ENCODE measurements around the gene CLDN12.

The CLDN12 gene

DNA sequence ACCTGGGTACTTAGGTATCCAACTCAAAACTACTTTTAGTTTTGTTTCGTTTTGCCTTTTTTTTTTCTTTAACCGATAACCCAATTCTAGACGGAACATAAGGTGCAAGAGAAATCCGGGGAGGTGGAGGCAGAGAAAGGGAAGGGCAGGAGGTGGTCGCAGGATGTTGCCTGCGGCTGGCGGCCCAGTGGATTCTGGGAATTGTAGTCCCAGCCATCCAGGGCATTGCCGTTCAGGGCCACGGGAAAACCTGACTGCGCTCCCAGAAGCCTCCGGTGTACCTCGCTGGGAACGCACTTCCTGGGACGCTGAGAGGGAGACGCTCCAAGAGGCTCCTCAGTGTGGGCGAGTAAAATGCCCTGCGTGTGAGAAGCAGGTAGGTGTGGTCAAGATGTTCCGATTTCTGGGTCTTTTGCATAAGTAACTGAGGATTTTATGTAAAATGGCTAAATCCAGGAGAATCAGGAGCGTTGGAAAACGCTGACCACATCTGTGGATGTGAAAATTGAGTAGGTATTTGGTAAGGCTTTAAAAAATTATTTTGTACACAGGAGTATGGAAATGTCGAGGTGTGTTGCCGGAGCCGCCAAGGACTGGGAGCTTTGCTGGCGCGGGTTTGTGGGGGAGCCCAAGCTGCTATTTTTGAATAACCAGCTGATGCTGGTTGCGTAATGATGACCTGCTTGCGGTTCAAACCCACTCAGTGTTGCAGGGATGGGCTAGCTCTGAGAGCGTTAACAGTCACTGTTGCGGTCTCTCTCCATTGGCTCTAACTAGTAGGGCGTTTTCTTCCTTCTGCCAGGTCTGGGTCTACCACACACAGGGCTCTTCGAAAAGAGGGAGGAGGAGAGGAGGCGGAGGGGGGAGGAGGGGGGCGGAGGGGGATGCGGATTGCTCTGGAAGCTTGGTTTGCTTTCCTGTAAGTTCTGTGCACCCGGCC, at the start of gene CLDN12:
CLDN12 (plus strand) TSS at position 288 of the 940 bp plus-strand sequence. CDS start 9,216 bp downstream, outside the sequence.
- in situ Hi-C loops (cut with HindIII; ENCODE audit: low sequenced_read_pairs) = no loop called here

DNA sequence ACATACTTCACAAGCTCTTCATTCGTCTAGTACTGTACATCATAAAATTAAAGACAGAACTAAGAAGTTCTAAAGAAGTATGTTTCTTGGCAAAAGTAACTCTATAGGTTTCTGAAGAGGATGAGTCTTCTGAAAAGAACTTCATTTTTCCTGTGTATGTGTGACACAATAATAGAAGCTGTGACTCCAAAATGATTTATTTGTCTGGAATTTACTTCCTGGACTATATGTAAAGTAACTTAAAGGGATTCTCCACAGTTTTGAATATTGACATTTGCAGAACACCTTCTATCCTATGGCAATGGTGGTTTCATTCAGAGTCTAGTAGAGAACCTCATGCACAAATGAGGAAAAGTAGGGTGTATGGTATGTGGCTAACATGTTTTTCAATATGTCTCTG, 19.8 kb upstream of the CLDN12 start:
- in situ Hi-C loops (cut with HindIII; ENCODE audit: low sequenced_read_pairs) = no loop called here

GRCh38 chr7:90383861-90384260, 19.4 kb upstream of the CLDN12 start:
- in situ Hi-C loops (cut with HindIII; ENCODE audit: low sequenced_read_pairs) = no loop called here

- in situ Hi-C loops (cut with HindIII; ENCODE audit: low sequenced_read_pairs) = no loop called here
Observed at GRCh38 chr7:90384433-90384832, 18.8 kb upstream of the CLDN12 start.

DNA sequence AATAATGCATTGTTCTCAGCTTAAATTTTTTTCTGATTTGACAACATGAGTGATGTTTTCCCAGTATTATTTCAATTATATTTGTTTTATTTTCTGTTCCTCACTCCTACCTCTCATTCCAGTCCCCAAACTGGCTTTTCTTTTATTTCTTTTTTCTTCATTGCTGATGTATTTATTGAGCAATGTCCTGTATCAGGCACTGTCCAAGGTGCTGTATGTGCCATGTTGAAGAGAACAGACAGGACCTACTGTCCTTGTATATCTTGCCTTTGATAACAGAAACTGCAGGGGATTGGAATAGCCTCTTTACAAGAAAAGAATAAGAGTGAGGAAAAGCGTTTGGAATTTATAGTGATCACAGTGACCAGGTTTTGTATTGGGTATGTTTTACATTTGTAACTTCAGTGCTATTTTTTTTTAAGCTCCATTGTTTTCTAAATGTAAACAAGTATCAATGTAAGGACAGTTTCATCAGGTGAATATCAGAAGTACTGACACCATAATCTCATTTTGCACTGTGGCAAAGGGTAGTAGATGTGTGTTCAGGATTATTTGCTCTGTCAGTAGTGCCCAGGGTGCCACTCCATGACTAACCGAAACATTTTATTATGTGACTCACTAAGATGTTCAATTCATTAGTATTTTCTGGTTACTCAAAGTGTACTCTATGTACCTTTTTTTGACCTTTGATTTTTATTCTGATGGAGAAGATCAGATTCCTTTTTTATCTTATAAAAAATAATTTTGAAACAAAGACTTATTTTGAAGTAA, 15.6 kb upstream of the CLDN12 start:
- in situ Hi-C loops (cut with HindIII; ENCODE audit: low sequenced_read_pairs) = no loop called here

- in situ Hi-C loops (cut with HindIII; ENCODE audit: low sequenced_read_pairs) = loop anchor here (5.0 kb wide), 1 partner anchor 74 kb away; no protein-coding TSS in a partner anchor
Observed at GRCh38 chr7:90390926-90391325, 12.3 kb upstream of the CLDN12 start.

- in situ Hi-C loops (cut with HindIII; ENCODE audit: low sequenced_read_pairs) = loop anchor here (5.0 kb wide), 1 partner anchor 74 kb away; no protein-coding TSS in a partner anchor
Observed at GRCh38 chr7:90391488-90391887, 11.8 kb upstream of the CLDN12 start.

- in situ Hi-C loops (cut with HindIII; ENCODE audit: low sequenced_read_pairs) = no loop called here
Observed at GRCh38 chr7:90396420-90396819, 6.8 kb upstream of the CLDN12 start.

DNA sequence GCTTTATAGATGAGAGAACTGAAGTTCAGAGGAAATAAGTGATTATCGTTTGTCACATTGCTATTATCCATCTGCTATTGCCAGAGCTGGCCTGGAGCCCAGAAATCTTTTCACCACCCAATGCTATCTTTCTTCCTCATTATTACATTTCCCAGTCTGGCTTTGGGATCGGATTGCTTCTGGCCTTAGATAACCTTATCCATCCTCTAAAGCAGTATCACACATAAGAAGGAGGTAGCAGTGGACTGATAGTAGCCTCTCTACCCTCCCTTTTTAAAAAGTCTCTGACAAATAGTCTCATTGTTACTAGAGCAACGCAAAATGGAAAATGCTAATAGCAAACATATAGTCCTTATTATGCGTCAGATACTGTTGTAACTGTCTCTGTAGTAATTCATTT, 1.3 kb upstream of the CLDN12 start:
- in situ Hi-C loops (cut with HindIII; ENCODE audit: low sequenced_read_pairs) = no loop called here

DNA sequence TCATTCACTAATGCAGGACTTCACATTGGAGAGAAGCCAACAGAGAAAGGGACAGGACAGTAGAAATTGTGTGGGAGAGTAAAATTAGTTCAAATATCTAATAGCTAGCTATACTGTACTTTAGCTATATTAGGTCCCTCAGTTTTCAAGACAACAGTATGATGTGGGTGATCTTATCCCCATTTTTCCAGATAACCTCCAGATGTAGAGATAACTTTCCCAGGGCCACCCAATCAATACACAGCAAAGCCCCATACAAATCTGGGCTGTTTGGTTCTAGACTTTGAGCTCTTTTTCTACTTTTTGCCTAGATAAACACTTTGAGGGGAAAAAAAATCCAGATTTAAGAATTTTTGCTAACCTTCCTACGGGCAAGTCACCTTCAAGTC, 482 bp upstream of the CLDN12 start:
- in situ Hi-C loops (cut with HindIII; ENCODE audit: low sequenced_read_pairs) = no loop called here

DNA sequence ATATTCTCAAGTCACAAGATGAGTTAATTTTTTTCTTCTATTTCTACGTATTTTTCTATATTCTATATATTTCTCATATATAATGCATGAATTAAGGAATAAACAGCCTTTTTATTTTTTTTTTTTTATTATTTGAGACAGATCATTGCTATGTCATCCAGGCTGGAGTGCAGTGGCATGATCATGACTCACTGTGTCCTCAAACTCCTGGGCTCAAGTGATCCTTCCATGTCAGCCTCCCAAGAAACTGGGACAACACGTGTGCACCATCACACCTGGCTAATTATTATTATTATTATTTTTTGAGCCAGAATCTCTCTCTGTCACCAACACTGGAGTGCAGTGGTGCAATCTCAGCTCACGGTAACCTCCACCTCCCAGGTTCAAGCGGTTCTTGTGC, 1.5 kb downstream of the CLDN12 start:
- in situ Hi-C loops (cut with HindIII; ENCODE audit: low sequenced_read_pairs) = no loop called here

DNA sequence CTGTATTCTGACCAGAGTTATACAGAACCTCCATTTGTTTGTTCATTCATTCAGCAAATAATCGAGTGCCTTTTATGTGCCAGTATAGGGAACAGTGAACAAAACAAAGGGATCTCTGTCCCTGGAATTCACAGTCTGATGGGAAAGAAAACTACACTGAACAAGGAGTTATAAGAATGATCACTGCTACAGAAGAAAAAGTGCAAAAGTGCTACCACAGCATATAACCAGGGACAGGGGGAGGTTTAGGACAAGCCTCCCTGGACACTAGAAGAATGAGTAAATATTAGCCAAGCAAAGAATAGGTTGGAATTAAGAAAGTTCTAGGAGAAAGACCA, 4.2 kb downstream of the CLDN12 start:
- in situ Hi-C loops (cut with HindIII; ENCODE audit: low sequenced_read_pairs) = no loop called here

GRCh38 chr7:90408142-90408541, 4.9 kb downstream of the CLDN12 start:
- in situ Hi-C loops (cut with HindIII; ENCODE audit: low sequenced_read_pairs) = no loop called here

DNA sequence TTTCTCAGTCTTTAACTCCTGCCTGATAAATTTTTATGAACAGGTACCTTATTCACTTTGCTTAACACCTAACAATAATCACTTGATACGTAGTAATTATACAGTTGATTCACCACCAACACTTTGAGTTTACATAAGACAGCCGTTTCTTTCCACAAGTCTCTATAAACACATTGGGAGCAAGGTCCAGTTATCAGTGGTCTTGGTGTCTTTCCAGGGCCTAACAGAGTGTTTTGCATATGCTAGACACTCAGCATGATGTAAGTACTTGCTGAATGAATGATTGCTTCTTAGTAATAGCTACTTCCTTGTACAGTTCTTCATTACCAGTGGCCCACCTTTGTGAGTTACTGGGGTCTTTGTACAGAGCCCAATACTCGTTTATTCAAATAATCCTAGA, 6.4 kb downstream of the CLDN12 start:
- in situ Hi-C loops (cut with HindIII; ENCODE audit: low sequenced_read_pairs) = no loop called here

DNA sequence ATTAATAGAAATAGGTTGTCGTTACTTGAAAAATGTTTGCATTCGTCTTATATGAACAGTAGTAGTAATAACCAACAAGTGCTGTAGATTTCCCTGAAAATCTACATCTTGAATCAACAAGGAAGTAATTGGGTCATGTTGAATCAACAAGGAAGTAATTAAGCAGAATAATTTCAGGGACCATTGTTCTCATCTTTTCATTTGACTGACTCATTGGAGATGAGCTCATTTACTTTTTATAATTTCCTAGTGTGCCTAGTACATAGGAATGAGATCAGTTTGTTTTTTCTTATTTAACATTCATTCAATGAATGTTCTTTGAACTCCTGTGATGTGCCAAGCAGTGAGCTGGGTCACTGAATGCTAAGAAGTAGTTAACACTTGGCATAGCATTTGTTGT, 8.2 kb downstream of the CLDN12 start:
- in situ Hi-C loops (cut with HindIII; ENCODE audit: low sequenced_read_pairs) = no loop called here

DNA sequence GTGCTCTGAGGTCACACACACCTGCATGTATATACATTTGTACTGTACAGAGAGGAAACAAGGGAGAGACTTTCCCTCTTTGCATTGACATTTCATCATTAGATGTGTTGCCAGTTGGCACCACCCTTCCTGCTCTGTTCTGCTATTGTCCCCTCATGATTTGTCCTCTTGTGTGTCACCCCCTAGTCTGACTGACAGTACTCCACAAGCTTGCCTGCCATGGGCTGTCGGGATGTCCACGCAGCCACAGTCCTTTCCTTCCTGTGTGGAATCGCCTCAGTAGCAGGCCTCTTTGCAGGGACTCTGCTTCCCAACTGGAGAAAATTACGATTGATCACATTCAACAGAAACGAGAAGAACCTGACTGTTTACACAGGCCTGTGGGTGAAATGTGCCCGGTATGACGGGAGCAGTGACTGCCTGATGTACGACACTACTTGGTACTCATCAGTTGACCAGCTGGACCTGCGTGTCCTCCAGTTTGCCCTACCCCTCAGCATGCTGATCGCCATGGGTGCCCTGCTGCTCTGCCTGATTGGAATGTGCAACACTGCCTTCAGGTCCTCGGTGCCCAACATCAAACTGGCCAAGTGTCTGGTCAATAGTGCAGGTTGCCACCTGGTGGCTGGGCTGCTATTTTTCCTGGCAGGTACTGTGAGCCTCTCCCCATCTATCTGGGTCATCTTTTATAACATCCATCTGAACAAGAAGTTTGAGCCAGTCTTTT, 9.4 kb downstream of the CLDN12 start:
- in situ Hi-C loops (cut with HindIII; ENCODE audit: low sequenced_read_pairs) = no loop called here

DNA sequence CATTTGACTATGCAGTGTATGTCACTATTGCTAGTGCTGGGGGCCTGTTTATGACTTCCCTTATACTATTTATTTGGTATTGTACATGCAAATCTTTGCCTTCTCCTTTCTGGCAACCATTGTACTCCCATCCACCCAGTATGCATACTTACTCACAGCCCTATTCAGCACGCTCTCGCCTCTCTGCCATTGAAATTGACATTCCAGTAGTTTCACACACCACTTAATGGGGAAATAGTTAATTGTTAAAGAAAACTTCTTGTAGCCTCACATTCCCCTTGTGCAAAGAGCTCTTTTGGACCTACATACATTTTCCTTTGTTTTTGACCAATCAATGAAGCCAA, 9.9 kb downstream of the CLDN12 start:
- in situ Hi-C loops (cut with HindIII; ENCODE audit: low sequenced_read_pairs) = no loop called here

- in situ Hi-C loops (cut with HindIII; ENCODE audit: low sequenced_read_pairs) = no loop called here
Observed at GRCh38 chr7:90421651-90422050, 18.4 kb downstream of the CLDN12 start.

DNA sequence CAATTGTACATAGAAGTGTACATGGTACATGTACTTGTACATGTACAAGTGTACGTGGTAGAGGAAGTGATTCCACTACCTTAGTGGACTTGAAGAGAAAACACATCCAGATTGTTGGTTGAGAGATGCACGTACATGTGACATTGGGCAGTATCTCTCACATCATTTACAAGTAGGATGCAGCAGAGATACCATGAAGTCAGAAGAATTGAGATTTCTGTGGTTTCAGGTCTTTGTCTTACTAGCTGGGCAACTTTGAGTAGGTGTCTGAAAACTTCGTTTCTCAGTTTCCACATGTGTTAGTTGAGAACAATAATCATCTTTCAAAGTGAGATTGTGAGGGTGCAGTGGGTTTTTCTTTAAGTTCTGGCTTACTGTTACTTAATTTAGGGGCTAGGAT, 21.5 kb downstream of the CLDN12 start:
- in situ Hi-C loops (cut with HindIII; ENCODE audit: low sequenced_read_pairs) = loop anchor here (25.0 kb wide), 1 partner anchor 262 kb away; the partner anchor contains the start of gene STEAP1

DNA sequence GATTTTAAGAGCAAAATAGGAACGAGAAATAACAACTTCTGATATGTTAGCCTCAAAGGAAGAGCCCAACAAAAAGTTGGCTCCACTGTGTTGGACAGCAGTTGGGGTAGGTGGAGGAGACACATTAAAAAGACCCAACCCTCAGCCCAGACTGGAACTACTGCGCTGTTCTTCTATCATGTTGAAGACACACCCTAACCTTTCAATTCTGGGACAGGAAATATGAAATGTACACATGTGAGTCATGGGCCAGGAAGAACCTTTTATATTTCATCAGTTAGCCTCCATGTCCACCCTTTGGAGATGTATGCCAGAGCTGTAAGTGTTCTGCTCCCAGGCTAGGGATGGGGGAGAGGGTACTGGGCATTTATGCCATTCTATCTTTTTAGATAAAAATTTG, 22.1 kb downstream of the CLDN12 start:
- in situ Hi-C loops (cut with HindIII; ENCODE audit: low sequenced_read_pairs) = loop anchor here (25.0 kb wide), 1 partner anchor 263 kb away; the partner anchor contains the start of gene STEAP1

Data from endothelial cell of hepatic sinusoid (primary cell).